ENCODE measurements around the gene ZYX. TPM values are rescaled to one million over a fixed set of nuclear protein-coding genes. Genes with fewer than 3 reads are reported as not detected.

ZYX gene
- total RNA-seq, 1 experiment from 2014 or later: 12.0 TPM

DNA sequence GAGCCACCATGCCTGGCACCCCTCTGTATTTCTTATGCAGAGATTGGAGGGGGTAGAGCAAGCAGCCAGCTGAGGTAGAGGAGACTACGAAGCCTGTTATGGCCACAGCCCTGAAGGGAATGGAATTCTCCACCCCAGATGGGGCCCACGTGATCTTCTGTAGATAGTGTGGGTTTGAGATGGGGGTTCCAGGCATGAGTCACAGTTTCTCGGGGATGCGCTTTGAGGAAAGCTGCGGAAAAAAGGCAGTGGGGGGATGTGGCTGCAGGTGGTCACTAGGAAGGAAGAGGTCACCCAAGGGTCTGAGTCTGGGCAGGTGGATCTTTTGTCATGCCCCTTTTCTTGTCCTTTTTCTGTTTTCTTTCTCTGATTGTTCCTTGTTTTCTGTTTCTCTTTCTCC, 30.1 kb upstream of the ZYX start:
- DNase-seq: no peak
- Histone ChIP-seq H2AFZ (ENCODE audit: low read length) (no peak overlapping the region), H3K9me3 (ENCODE audit: low read length) (no peaks in the 10 kb centered on the region), H3K9me2 (replicated peaks; ENCODE audit: insufficient read depth, low read length) (no peaks in the 10 kb centered on the region), H3K36me3 (ENCODE audit: insufficient read depth, low read length) (no peaks in the 10 kb centered on the region), H3K27me3 (ENCODE audit: low read length) (no peaks in the 10 kb centered on the region), H3K4me1 (ENCODE audit: low read length) (no peaks in the 10 kb centered on the region), H4K20me1 (ENCODE audit: insufficient read depth, low read depth, low read length) (no peaks in the 10 kb centered on the region), H3K4me2 (ENCODE audit: low read depth, low read length, poor library complexity, severe bottlenecking) (no peak overlapping the region), H3K79me2 (ENCODE audit: low read length) (no peaks in the 10 kb centered on the region), H3K27ac (ENCODE audit: low read length) (no peak overlapping the region), H3K9ac (ENCODE audit: low read length) (no peak overlapping the region), H3K4me3 (ENCODE audit: low read length) (no peak overlapping the region)

DNA sequence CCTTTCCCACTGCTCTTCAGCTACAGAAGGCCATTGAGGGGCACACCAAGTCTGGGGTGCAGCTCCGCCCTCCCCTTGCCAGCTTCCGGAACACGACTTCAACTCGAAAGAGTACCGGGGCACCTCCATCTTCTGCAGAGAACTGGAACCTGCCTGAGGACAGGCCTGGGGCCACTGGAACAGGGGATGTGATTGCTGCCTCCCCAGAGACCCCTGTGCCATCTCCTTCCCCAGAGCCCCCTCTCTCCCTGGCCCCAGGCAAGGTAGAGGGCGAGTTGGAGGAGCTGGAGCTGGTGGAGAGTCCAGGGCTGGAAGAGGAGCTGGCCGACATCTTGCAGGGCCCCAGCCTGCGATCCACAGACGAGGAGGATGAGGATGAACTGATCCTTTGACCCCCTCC, 29.6 kb upstream of the ZYX start:
- H2AFZ ChIP-seq (ENCODE audit: low read length): no peak overlapping the region
- no peak overlapping the region for H3K27ac ChIP-seq (ENCODE audit: low read length)
- H3K9me3 ChIP-seq (ENCODE audit: low read length): no peaks in the 10 kb centered on the region
- H3K4me3 ChIP-seq (ENCODE audit: low read length): no peak overlapping the region
- no peak for DNase-seq
- no peak overlapping the region for H3K9ac ChIP-seq (ENCODE audit: low read length)
- H4K20me1 ChIP-seq (ENCODE audit: insufficient read depth, low read depth, low read length): no peaks in the 10 kb centered on the region
- H3K79me2 ChIP-seq (ENCODE audit: low read length): no peaks in the 10 kb centered on the region
- H3K27me3 ChIP-seq (ENCODE audit: low read length): no peaks in the 10 kb centered on the region
- no peaks in the 10 kb centered on the region for H3K9me2 ChIP-seq (replicated peaks; ENCODE audit: insufficient read depth, low read length)
- no peaks in the 10 kb centered on the region for H3K4me1 ChIP-seq (ENCODE audit: low read length)
- no peaks in the 10 kb centered on the region for H3K36me3 ChIP-seq (ENCODE audit: insufficient read depth, low read length)
- H3K4me2 ChIP-seq (ENCODE audit: low read depth, low read length, poor library complexity, severe bottlenecking): no peak overlapping the region

DNA sequence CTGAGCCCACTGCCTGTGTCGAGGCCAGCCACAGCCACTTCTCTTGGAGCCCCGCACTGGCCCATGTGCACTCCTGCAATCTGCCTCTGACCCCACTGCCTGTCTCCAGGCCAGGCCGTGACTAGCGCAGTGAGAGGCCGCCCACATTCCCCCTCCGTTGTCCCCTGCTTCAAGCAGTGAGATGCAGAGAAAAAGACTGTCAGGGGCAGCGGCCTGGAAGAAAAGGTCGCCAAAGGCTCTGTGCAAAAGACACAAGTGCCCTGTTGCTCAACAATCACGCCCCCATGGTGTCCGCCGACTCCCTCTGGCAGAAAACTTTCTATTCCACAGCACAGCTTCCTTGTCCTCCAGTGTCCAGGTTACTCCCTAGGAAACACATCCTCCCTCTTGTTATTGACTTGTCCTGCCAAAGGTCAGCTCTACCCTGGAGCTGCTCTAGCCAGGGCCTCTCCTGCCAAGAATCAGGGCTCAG, 28.6 kb upstream of the ZYX start:
- Histone ChIP-seq H3K79me2 (ENCODE audit: low read length) (no peaks in the 10 kb centered on the region), H3K4me3 (ENCODE audit: low read length) (no peak overlapping the region), H3K9ac (ENCODE audit: low read length) (no peak overlapping the region), H3K27ac (ENCODE audit: low read length) (no peak overlapping the region), H2AFZ (ENCODE audit: low read length) (no peak overlapping the region), H3K27me3 (ENCODE audit: low read length) (no peaks in the 10 kb centered on the region), H3K9me3 (ENCODE audit: low read length) (no peaks in the 10 kb centered on the region), H3K4me1 (ENCODE audit: low read length) (no peaks in the 10 kb centered on the region), H4K20me1 (ENCODE audit: insufficient read depth, low read depth, low read length) (no peaks in the 10 kb centered on the region), H3K9me2 (replicated peaks; ENCODE audit: insufficient read depth, low read length) (no peaks in the 10 kb centered on the region), H3K4me2 (ENCODE audit: low read depth, low read length, poor library complexity, severe bottlenecking) (no peak overlapping the region), H3K36me3 (ENCODE audit: insufficient read depth, low read length) (no peaks in the 10 kb centered on the region)
- no peak for DNase-seq

DNA sequence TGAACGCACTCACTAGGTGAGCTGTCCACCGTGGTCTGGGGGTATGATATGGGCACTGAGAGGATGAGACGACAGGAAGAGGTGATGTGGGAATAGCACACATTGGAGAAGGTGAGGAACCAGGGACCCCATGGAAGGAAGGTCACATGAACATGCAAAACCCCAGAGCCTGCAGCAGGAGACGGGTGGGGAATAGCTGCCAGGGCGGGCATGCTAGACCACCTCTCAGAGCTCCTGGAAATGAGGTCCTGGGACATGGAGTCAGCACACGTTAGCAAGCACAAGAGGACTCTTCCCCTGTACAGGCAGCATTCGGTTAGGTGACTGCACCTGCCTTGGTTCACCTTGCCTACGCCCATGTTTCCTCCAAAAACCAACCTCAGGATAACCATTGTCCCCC, 26.8 kb upstream of the ZYX start:
- no peaks in the 10 kb centered on the region for H3K4me1 ChIP-seq (ENCODE audit: low read length)
- DNase-seq: no peak
- H3K36me3 ChIP-seq (ENCODE audit: insufficient read depth, low read length): no peaks in the 10 kb centered on the region
- no peaks in the 10 kb centered on the region for H3K9me3 ChIP-seq (ENCODE audit: low read length)
- no peak overlapping the region for H3K27ac ChIP-seq (ENCODE audit: low read length)
- H4K20me1 ChIP-seq (ENCODE audit: insufficient read depth, low read depth, low read length): no peaks in the 10 kb centered on the region
- H3K4me3 ChIP-seq (ENCODE audit: low read length): no peak overlapping the region
- no peak overlapping the region for H3K4me2 ChIP-seq (ENCODE audit: low read depth, low read length, poor library complexity, severe bottlenecking)
- no peaks in the 10 kb centered on the region for H3K9me2 ChIP-seq (replicated peaks; ENCODE audit: insufficient read depth, low read length)
- no peak overlapping the region for H2AFZ ChIP-seq (ENCODE audit: low read length)
- no peaks in the 10 kb centered on the region for H3K79me2 ChIP-seq (ENCODE audit: low read length)
- no peak overlapping the region for H3K9ac ChIP-seq (ENCODE audit: low read length)
- H3K27me3 ChIP-seq (ENCODE audit: low read length): no peaks in the 10 kb centered on the region

DNA sequence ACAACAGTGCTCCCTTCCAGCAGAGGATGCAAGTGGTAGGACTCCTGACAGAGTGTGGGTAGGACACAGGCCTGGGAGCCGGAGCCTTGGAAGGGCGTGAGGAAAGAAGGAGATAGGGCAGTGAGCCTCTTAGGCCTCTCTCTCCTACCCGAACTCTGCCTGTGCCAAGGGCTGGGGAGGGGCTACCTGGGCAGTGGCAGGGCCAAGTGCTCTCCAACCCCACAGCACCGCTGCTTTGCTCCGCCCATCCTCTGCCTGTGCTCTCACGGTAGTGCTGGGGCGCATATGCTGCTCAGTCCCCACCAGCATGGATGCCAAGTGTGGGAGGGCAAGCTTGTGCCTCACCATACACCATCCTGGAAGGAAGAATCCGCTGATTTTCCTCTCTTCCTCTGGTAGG, 26.2 kb upstream of the ZYX start:
- H2AFZ ChIP-seq (ENCODE audit: low read length): no peak overlapping the region
- H3K9me2 ChIP-seq (replicated peaks; ENCODE audit: insufficient read depth, low read length): no peaks in the 10 kb centered on the region
- no peak for DNase-seq
- H3K4me1 ChIP-seq (ENCODE audit: low read length): no peaks in the 10 kb centered on the region
- no peak overlapping the region for H3K4me3 ChIP-seq (ENCODE audit: low read length)
- H4K20me1 ChIP-seq (ENCODE audit: insufficient read depth, low read depth, low read length): no peaks in the 10 kb centered on the region
- no peaks in the 10 kb centered on the region for H3K36me3 ChIP-seq (ENCODE audit: insufficient read depth, low read length)
- H3K9ac ChIP-seq (ENCODE audit: low read length): no peak overlapping the region
- H3K27me3 ChIP-seq (ENCODE audit: low read length): no peaks in the 10 kb centered on the region
- no peaks in the 10 kb centered on the region for H3K9me3 ChIP-seq (ENCODE audit: low read length)
- H3K79me2 ChIP-seq (ENCODE audit: low read length): no peaks in the 10 kb centered on the region
- H3K27ac ChIP-seq (ENCODE audit: low read length): no peak overlapping the region
- H3K4me2 ChIP-seq (ENCODE audit: low read depth, low read length, poor library complexity, severe bottlenecking): no peak overlapping the region

DNA sequence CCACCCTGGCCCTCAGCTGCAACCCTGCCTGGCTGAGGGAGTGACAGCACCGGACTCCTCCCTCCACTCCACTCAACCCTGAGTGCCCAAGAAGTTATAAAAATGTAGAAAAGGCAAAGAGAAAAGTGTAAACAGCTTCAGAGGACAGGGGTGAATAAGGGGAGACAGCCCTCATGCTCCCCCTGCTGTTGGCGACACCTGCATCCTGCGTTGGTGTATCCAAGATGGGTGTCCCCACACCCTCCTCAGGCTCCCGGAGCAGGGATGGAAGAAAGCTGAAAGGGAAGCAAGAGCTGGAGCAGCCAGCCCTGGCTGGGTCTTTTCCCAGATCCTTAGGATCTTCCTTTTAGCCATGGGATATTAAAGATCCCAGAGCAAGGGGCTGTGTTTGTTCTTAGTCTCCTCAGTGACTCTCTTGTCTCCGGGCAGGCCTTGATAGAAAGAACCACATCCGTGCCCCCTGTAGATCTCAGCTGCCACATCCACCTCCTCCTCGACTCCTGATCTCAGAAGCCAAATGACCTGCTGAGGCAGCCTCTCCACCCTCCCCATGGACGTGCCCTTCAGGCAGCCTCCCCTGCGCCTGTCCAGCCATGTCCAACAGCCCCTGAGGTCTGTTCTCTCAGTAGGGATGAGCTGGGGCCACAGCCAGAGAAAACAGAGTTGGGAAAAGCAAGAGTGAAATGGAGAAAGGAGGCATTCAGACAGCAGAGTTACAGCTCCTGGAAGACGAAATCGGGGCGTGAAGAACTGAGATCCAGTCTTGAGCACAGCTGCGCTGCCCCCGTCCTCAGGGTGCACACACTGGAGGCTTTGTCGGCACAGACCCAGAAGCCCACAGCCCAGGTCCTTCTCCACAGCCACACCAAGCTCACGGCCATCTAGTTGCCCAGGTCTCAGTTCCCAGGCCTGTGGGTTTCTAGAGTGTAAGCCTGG, 25.4 kb upstream of the ZYX start:
- Histone ChIP-seq H3K9me3 (ENCODE audit: low read length) (no peaks in the 10 kb centered on the region), H3K27me3 (ENCODE audit: low read length) (no peaks in the 10 kb centered on the region), H4K20me1 (ENCODE audit: insufficient read depth, low read depth, low read length) (no peaks in the 10 kb centered on the region), H3K4me1 (ENCODE audit: low read length) (no peaks in the 10 kb centered on the region), H3K79me2 (ENCODE audit: low read length) (no peaks in the 10 kb centered on the region), H2AFZ (ENCODE audit: low read length) (no peak overlapping the region), H3K36me3 (ENCODE audit: insufficient read depth, low read length) (no peaks in the 10 kb centered on the region), H3K9ac (ENCODE audit: low read length) (no peak overlapping the region), H3K4me2 (ENCODE audit: low read depth, low read length, poor library complexity, severe bottlenecking) (no peak overlapping the region), H3K9me2 (replicated peaks; ENCODE audit: insufficient read depth, low read length) (no peaks in the 10 kb centered on the region), H3K4me3 (ENCODE audit: low read length) (no peak overlapping the region), H3K27ac (ENCODE audit: low read length) (no peak overlapping the region)
- peak; percentile 48 for DNase-seq

DNA sequence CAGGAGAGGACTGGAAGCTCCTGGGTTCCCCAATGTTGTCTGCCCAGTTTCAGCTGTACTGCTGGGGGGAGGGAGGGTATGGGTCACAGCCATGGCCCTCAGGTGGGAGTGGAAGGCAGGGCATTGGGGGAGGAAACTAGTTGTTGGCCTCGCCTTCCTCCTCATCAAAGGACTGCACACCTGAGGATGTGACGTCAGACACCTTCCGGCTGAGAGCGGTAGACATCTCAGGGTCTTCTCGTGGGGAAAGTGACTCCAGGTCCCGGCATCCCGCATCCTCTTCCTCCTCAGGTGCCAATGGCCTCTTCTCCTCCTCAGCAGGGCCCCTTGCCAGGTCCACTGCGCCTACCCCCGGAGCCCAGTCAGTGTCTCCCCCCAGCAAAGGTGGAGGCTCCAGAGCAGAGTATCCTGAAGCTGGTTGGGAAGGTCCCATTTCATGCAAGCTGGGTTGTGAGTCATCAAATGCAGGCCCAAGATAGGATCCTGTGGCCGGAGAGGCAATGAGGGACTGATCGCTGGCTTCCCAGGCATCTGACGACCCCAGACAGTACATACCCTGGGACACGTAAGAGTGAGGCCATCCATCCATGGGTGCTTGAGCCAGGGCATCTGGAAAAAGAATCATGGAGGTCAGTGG, 24.6 kb upstream of the ZYX start:
- H4K20me1 ChIP-seq (ENCODE audit: insufficient read depth, low read depth, low read length): no peaks in the 10 kb centered on the region
- no peak for DNase-seq
- H3K27me3 ChIP-seq (ENCODE audit: low read length): no peaks in the 10 kb centered on the region
- H3K36me3 ChIP-seq (ENCODE audit: insufficient read depth, low read length): no peaks in the 10 kb centered on the region
- H3K4me1 ChIP-seq (ENCODE audit: low read length): no peaks in the 10 kb centered on the region
- no peak overlapping the region for H3K4me3 ChIP-seq (ENCODE audit: low read length)
- H3K27ac ChIP-seq (ENCODE audit: low read length): no peak overlapping the region
- no peaks in the 10 kb centered on the region for H3K9me3 ChIP-seq (ENCODE audit: low read length)
- no peaks in the 10 kb centered on the region for H3K79me2 ChIP-seq (ENCODE audit: low read length)
- H3K4me2 ChIP-seq (ENCODE audit: low read depth, low read length, poor library complexity, severe bottlenecking): no peak overlapping the region
- no peaks in the 10 kb centered on the region for H3K9me2 ChIP-seq (replicated peaks; ENCODE audit: insufficient read depth, low read length)
- H3K9ac ChIP-seq (ENCODE audit: low read length): no peak overlapping the region
- H2AFZ ChIP-seq (ENCODE audit: low read length): no peak overlapping the region

DNA sequence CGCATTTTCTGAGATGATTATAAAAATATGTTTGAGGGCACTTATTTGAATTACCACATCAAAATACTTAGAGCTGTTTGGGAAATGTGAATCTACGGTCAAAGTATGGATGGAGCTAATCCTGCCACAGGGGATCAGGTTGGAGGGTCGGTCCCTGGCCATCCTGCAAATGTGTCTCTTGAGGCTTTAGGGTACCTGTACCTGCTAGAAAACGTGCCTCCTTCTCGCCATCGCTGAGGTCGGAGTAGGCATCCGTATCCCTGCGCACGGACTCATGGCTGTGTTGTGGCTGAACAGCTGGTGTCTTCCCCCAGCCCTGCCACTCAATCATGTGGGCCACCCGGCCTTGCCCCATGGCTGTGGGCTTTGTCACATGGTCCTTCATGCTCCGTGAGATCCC, 22.5 kb upstream of the ZYX start:
- no peaks in the 10 kb centered on the region for H3K4me1 ChIP-seq (ENCODE audit: low read length)
- H3K9me2 ChIP-seq (replicated peaks; ENCODE audit: insufficient read depth, low read length): no peaks in the 10 kb centered on the region
- DNase-seq: no peak
- no peaks in the 10 kb centered on the region for H3K27me3 ChIP-seq (ENCODE audit: low read length)
- H3K36me3 ChIP-seq (ENCODE audit: insufficient read depth, low read length): no peaks in the 10 kb centered on the region
- H2AFZ ChIP-seq (ENCODE audit: low read length): no peak overlapping the region
- H3K4me2 ChIP-seq (ENCODE audit: low read depth, low read length, poor library complexity, severe bottlenecking): no peak overlapping the region
- no peaks in the 10 kb centered on the region for H3K9me3 ChIP-seq (ENCODE audit: low read length)
- no peak overlapping the region for H3K9ac ChIP-seq (ENCODE audit: low read length)
- H4K20me1 ChIP-seq (ENCODE audit: insufficient read depth, low read depth, low read length): no peaks in the 10 kb centered on the region
- no peak overlapping the region for H3K4me3 ChIP-seq (ENCODE audit: low read length)
- no peaks in the 10 kb centered on the region for H3K79me2 ChIP-seq (ENCODE audit: low read length)
- H3K27ac ChIP-seq (ENCODE audit: low read length): no peak overlapping the region
